Keratinocyte (primary cell): ENCODE data around the gene PTK6. TPM values are rescaled to one million over a fixed set of nuclear protein-coding genes. Genes with fewer than 3 reads are reported as not detected.

Experiments
- DNase-seq: peaks from one replicate; pipeline ENCODE4 v3.0.0-alpha.2; 2011; ENCODE audit warnings: low read depth, missing footprints, low spot score
- FAIRE-seq: peaks from 2 replicates; lab custom pipeline; 2011; peaks lifted over from hg19 to GRCh38; lab: Jason Lieb, UNC
- H2AFZ ChIP-seq: 2 replicates; pipeline ENCODE4 v1.6.0; 2012; ENCODE audit warnings: low read length, control low read depth, inconsistent platforms; ENCODE audit not compliant: control insufficient read depth
- H3K27ac ChIP-seq: 2 replicates; pipeline ENCODE4 v1.5.1; 2011; ENCODE audit warnings: low read length; ENCODE audit not compliant: control insufficient read depth, insufficient read depth
- H3K27me3 ChIP-seq: 3 replicates; pipeline ENCODE4 v1.6.0; 2011; ENCODE audit warnings: low read length; ENCODE audit not compliant: control insufficient read depth, insufficient read depth; ENCODE audit errors: extremely low read depth
- H3K36me3 ChIP-seq, 2 experiments: 2 replicates in 1 of 2; 3 replicates in 1 of 2; pipeline ENCODE4 v1.5.1; 2011; ENCODE audit warnings: low read length in 2 of 2, mild to moderate bottlenecking in 1 of 2; ENCODE audit not compliant: control insufficient read depth in 2 of 2, insufficient read depth in 2 of 2; ENCODE audit errors: extremely low read depth in 1 of 2
- H3K4me1 ChIP-seq: 3 replicates; pipeline ENCODE4 v1.5.1; 2011; ENCODE audit warnings: low read length; ENCODE audit not compliant: control insufficient read depth, insufficient read depth; ENCODE audit errors: extremely low read depth
- H3K4me2 ChIP-seq: 3 replicates; pipeline ENCODE4 v1.6.0; 2011; ENCODE audit warnings: low read depth, low read length; ENCODE audit not compliant: control insufficient read depth, insufficient read depth; ENCODE audit errors: extremely low read depth
- H3K4me3 ChIP-seq, 3 experiments: fragments of 200-600 bp in 1 of 3; sonication (generic) in 1 of 3; 2 replicates in 2 of 3; 3 replicates in 1 of 3; pipeline ENCODE4 v1.5.1; 2011 to 2016; ENCODE audit warnings: low read length in 3 of 3, mild to moderate bottlenecking in 3 of 3, control low read depth in 2 of 3, inconsistent platforms in 1 of 3, low read depth in 1 of 3, mixed read lengths in 1 of 3, mixed run types in 1 of 3, moderate library complexity in 1 of 3; ENCODE audit not compliant: control insufficient read depth in 2 of 3, insufficient read depth in 2 of 3; ENCODE audit errors: extremely low read depth in 1 of 3
- H3K79me2 ChIP-seq: 2 replicates; pipeline ENCODE4 v1.6.0; 2012; ENCODE audit warnings: low read length; ENCODE audit not compliant: control insufficient read depth, insufficient read depth
- H3K9ac ChIP-seq: 3 replicates; pipeline ENCODE4 v1.6.0; 2011; ENCODE audit warnings: low read length; ENCODE audit not compliant: control insufficient read depth, insufficient read depth; ENCODE audit errors: extremely low read depth
- H3K9me1 ChIP-seq: 3 replicates; pipeline ENCODE4 v1.6.0; 2011; ENCODE audit warnings: low read length; ENCODE audit not compliant: control insufficient read depth, insufficient read depth; ENCODE audit errors: extremely low read depth
- H3K9me3 ChIP-seq: 2 replicates; pipeline ENCODE4 v1.5.1; 2012; ENCODE audit warnings: low read depth, low read length; ENCODE audit not compliant: control insufficient read depth
- H4K20me1 ChIP-seq: 3 replicates; pipeline ENCODE4 v1.6.0; 2011; ENCODE audit warnings: low read length; ENCODE audit not compliant: control insufficient read depth, insufficient read depth; ENCODE audit errors: extremely low read depth
- CTCF ChIP-seq, 3 experiments: IDR thresholded peaks in 1 of 3; conservative IDR thresholded peaks in 1 of 3; optimal IDR thresholded peaks in 1 of 3; 2 replicates in 2 of 3; 3 replicates in 1 of 3; pipeline versions ENCODE3 to v1.5.1; 2011; ENCODE audit warnings: low read length in 3 of 3, mild to moderate bottlenecking in 3 of 3, moderate library complexity in 2 of 3, control low read depth in 1 of 3, inconsistent platforms in 1 of 3; ENCODE audit not compliant: insufficient read depth in 2 of 3; ENCODE audit errors: extremely low read depth in 1 of 3
- EZH2 ChIP-seq: IDR thresholded peaks from one replicate; pipeline ENCODE4 v1.6.1; 2012; ENCODE audit warnings: inconsistent platforms, mild to moderate bottlenecking, low read length, moderate library complexity
- dilution Hi-C: fragments of 300-500 bp; cut with MboI; formaldehyde crosslinking; loops from one replicate; pipeline ENCODE4 v1.7.0; 2020; ENCODE audit warnings: low sequenced_read_pairs; ENCODE audit not compliant: extremely low pct_ligation_motif_present
- polyA plus RNA-seq, 5 experiments: library from polyadenylated mRNA; depleted of rRNA in 3 of 5; stranded (reverse) in 3 of 5; stranded (forward) in 1 of 5; unstranded in 1 of 5; fragments of >200 nt; gene quantifications; 1 replicate in 1 of 5; 2 replicates in 3 of 5; 3 replicates in 1 of 5; pipeline versions ENCODE4 v1.2.1 to v1.2.3, GENCODE V29; 2011 to 2012; ENCODE audit warnings: missing spikeins in 2 of 5, low read depth in 1 of 5, low replicate concordance in 1 of 5

PTK6 gene
- polyA plus RNA-seq, 1 donor (not counting 4 experiments of a cell fraction or from before 2014, with no cell fraction given), result 28.5 TPM

- H2AFZ ChIP-seq, result no peak overlapping the region
- peak overlapping the region; percentile 86 for H3K9ac ChIP-seq
- peak overlapping the region; percentile 76 for H3K4me2 ChIP-seq
- TF ChIP-seq EZH2, result no peak
- peak in 1 of 3 experiments; percentile 14 for TF ChIP-seq CTCF (optimal IDR thresholded peaks at IDR 0.05 in 1 of 3, IDR thresholded peaks at IDR 0.05 in 1 of 3, conservative IDR thresholded peaks at IDR 0.05 in 1 of 3; ENCODE audit: extremely low read depth in 1 of 3, insufficient read depth in 2 of 3, low read length in 3 of 3)
- peaks cover 10% of the 10 kb centered on the region for H3K4me1 ChIP-seq
- dilution Hi-C loops, result no loop called here
- no peak for DNase-seq
- peak overlapping the region; percentile 72 to 96 (median 79) for H3K4me3 ChIP-seq
- no peaks in the 10 kb centered on the region for H3K9me1 ChIP-seq
- H3K9me3 ChIP-seq, result peaks cover 6% of the 10 kb centered on the region
- H3K27ac ChIP-seq, result peak overlapping the region; percentile 52
- peaks cover 11 to 19% of the 10 kb centered on the region in 2 experiments for H3K36me3 ChIP-seq
- FAIRE-seq, result no peak
- no peaks in the 10 kb centered on the region for H3K27me3 ChIP-seq
- H3K79me2 ChIP-seq, result peaks cover 20% of the 10 kb centered on the region
- peaks cover 16% of the 10 kb centered on the region for H4K20me1 ChIP-seq
These were observed 16.1 kb downstream of the PTK6 start for GRCh38 chr20:63520934-63521601.

GRCh38 chr20:63520504-63520933 lies 16.7 kb downstream of the PTK6 start, which contains the start of gene PPDPF:
TSS of gene PPDPF (plus strand) at chr20:63520765. CDS start at chr20:63521309, 544 bp downstream.
- peaks cover 10% of the 10 kb centered on the region for H3K4me1 ChIP-seq
- peak within 1 kb of the TSS; percentile 82 for H3K4me2 ChIP-seq
- peaks cover 11 to 19% of the 10 kb centered on the region in 2 experiments for H3K36me3 ChIP-seq
- dilution Hi-C loops, result no loop called here
- H3K9me3 ChIP-seq, result peaks cover 6% of the 10 kb centered on the region
- no peaks in the 10 kb centered on the region for H3K27me3 ChIP-seq
- H2AFZ ChIP-seq, result peak within 1 kb of the TSS; percentile 83
- peaks cover 20% of the 10 kb centered on the region for H3K79me2 ChIP-seq
- H3K9me1 ChIP-seq, result no peaks in the 10 kb centered on the region
- TF ChIP-seq EZH2 (no peak), CTCF (optimal IDR thresholded peaks at IDR 0.05 in 1 of 3, IDR thresholded peaks at IDR 0.05 in 1 of 3, conservative IDR thresholded peaks at IDR 0.05 in 1 of 3; ENCODE audit: extremely low read depth in 1 of 3, insufficient read depth in 2 of 3, low read length in 3 of 3) (no peak)
- peak within 1 kb of the TSS; percentile 86 for H3K9ac ChIP-seq
- H4K20me1 ChIP-seq, result peaks cover 16% of the 10 kb centered on the region
- H3K27ac ChIP-seq, result peak within 1 kb of the TSS; percentile 52
- no peak for DNase-seq
- no peak for FAIRE-seq
- peak within 1 kb of the TSS; percentile 72 to 96 (median 79) for H3K4me3 ChIP-seq
